ENCODE measurements around the gene CLEC2A.
"Not testable (repeated sequence)": the region's sequence is repeated elsewhere in the genome, so short reads cannot be mapped to it uniquely, and the experiment has no call there.

CLEC2A gene

GRCh38 chr12:9880532-9881078, 51.6 kb downstream of the CLEC2A start:
- no peaks in the 10 kb centered on the region for H3K4me1 ChIP-seq (ENCODE audit: insufficient read depth, low read length)
- H3K4me3 ChIP-seq (ENCODE audit: low read depth in 1 of 2, low read length in 2 of 2) = no peak overlapping the region
- no peaks in the 10 kb centered on the region for H3K36me3 ChIP-seq (ENCODE audit: insufficient read depth, low read length)
- H3K9ac ChIP-seq (ENCODE audit: low read length) = no peak overlapping the region
- no peak overlapping the region for H3K27ac ChIP-seq (ENCODE audit: low read depth, low read length)
- no peaks in the 10 kb centered on the region for H3K27me3 ChIP-seq (ENCODE audit: control insufficient read depth in 1 of 2, insufficient read depth in 2 of 2, low read length in 2 of 2)
- no peaks in the 10 kb centered on the region for H3K9me3 ChIP-seq (ENCODE audit: low read length)

- H3K27me3 ChIP-seq (ENCODE audit: control insufficient read depth in 1 of 2, insufficient read depth in 2 of 2, low read length in 2 of 2); H3K36me3 ChIP-seq (ENCODE audit: insufficient read depth, low read length); H3K4me1 ChIP-seq (ENCODE audit: insufficient read depth, low read length); H3K9ac ChIP-seq (ENCODE audit: low read length); H3K9me3 ChIP-seq (ENCODE audit: low read length); H3K27ac ChIP-seq (ENCODE audit: low read depth, low read length); H3K4me3 ChIP-seq (ENCODE audit: low read depth in 1 of 2, low read length in 2 of 2): not testable (repeated sequence)
Measured at GRCh38 chr12:9876120-9876519, 56.0 kb downstream of the CLEC2A start.

- no peaks in the 10 kb centered on the region for H3K36me3 ChIP-seq (ENCODE audit: insufficient read depth, low read length)
- no peaks in the 10 kb centered on the region for H3K27me3 ChIP-seq (ENCODE audit: control insufficient read depth in 1 of 2, insufficient read depth in 2 of 2, low read length in 2 of 2)
- no peaks in the 10 kb centered on the region for H3K9me3 ChIP-seq (ENCODE audit: low read length)
- H3K4me1 ChIP-seq (ENCODE audit: insufficient read depth, low read length) = no peaks in the 10 kb centered on the region
- H3K27ac ChIP-seq (ENCODE audit: low read depth, low read length) = no peak overlapping the region
- H3K4me3 ChIP-seq (ENCODE audit: low read depth in 1 of 2, low read length in 2 of 2) = no peak overlapping the region
- H3K9ac ChIP-seq (ENCODE audit: low read length) = no peak overlapping the region
Measured at GRCh38 chr12:9872742-9873141, 59.4 kb downstream of the CLEC2A start.

- H3K9ac ChIP-seq (ENCODE audit: low read length) = no peak overlapping the region
- H3K4me1 ChIP-seq (ENCODE audit: insufficient read depth, low read length) = no peaks in the 10 kb centered on the region
- H3K9me3 ChIP-seq (ENCODE audit: low read length) = no peaks in the 10 kb centered on the region
- H3K27me3 ChIP-seq (ENCODE audit: control insufficient read depth in 1 of 2, insufficient read depth in 2 of 2, low read length in 2 of 2) = no peaks in the 10 kb centered on the region
- H3K4me3 ChIP-seq (ENCODE audit: low read depth in 1 of 2, low read length in 2 of 2) = no peak overlapping the region
- H3K36me3 ChIP-seq (ENCODE audit: insufficient read depth, low read length) = no peaks in the 10 kb centered on the region
- H3K27ac ChIP-seq (ENCODE audit: low read depth, low read length) = no peak overlapping the region
Measured at GRCh38 chr12:9872162-9872561, 60.0 kb downstream of the CLEC2A start.

GRCh38 chr12:9870286-9870866, 61.8 kb downstream of the CLEC2A start:
- Histone ChIP-seq H3K27ac (ENCODE audit: low read depth, low read length) (peak overlapping the region; percentile 72), H3K4me1 (ENCODE audit: insufficient read depth, low read length) (no peaks in the 10 kb centered on the region), H3K9ac (ENCODE audit: low read length) (peak overlapping the region; percentile 73), H3K4me3 (ENCODE audit: low read depth in 1 of 2, low read length in 2 of 2) (peak overlapping the region in 1 of 2 donors; percentile 69), H3K36me3 (ENCODE audit: insufficient read depth, low read length) (no peaks in the 10 kb centered on the region), H3K9me3 (ENCODE audit: low read length) (no peaks in the 10 kb centered on the region), H3K27me3 (ENCODE audit: control insufficient read depth in 1 of 2, insufficient read depth in 2 of 2, low read length in 2 of 2) (no peaks in the 10 kb centered on the region)

GRCh38 chr12:9869307-9870161, 62.6 kb downstream of the CLEC2A start, which contains the start of gene CLEC2B:
Gene CLEC2B, minus strand, starts transcription at chr12:9869354.
- Histone ChIP-seq H3K9ac (ENCODE audit: low read length) (peak within 1 kb of the TSS; percentile 73), H3K27me3 (ENCODE audit: control insufficient read depth in 1 of 2, insufficient read depth in 2 of 2, low read length in 2 of 2) (no peaks in the 10 kb centered on the region), H3K36me3 (ENCODE audit: insufficient read depth, low read length) (no peaks in the 10 kb centered on the region), H3K27ac (ENCODE audit: low read depth, low read length) (peak within 1 kb of the TSS; percentile 72), H3K4me1 (ENCODE audit: insufficient read depth, low read length) (no peaks in the 10 kb centered on the region), H3K4me3 (ENCODE audit: low read depth in 1 of 2, low read length in 2 of 2) (peak within 1 kb of the TSS; percentile 47 to 69), H3K9me3 (ENCODE audit: low read length) (no peaks in the 10 kb centered on the region)

- Histone ChIP-seq H3K27me3 (ENCODE audit: control insufficient read depth in 1 of 2, insufficient read depth in 2 of 2, low read length in 2 of 2) (no peaks in the 10 kb centered on the region), H3K27ac (ENCODE audit: low read depth, low read length) (no peak overlapping the region), H3K4me3 (ENCODE audit: low read depth in 1 of 2, low read length in 2 of 2) (peak overlapping the region; percentile 47 to 69), H3K9me3 (ENCODE audit: low read length) (no peaks in the 10 kb centered on the region), H3K9ac (ENCODE audit: low read length) (no peak overlapping the region), H3K36me3 (ENCODE audit: insufficient read depth, low read length) (no peaks in the 10 kb centered on the region), H3K4me1 (ENCODE audit: insufficient read depth, low read length) (no peaks in the 10 kb centered on the region)
Measured at GRCh38 chr12:9868951-9869306, 63.2 kb downstream of the CLEC2A start.

- no peaks in the 10 kb centered on the region for H3K27me3 ChIP-seq (ENCODE audit: control insufficient read depth in 1 of 2, insufficient read depth in 2 of 2, low read length in 2 of 2)
- H3K4me1 ChIP-seq (ENCODE audit: insufficient read depth, low read length) = no peaks in the 10 kb centered on the region
- H3K36me3 ChIP-seq (ENCODE audit: insufficient read depth, low read length) = no peaks in the 10 kb centered on the region
- peak overlapping the region; percentile 47 to 69 for H3K4me3 ChIP-seq (ENCODE audit: low read depth in 1 of 2, low read length in 2 of 2)
- no peak overlapping the region for H3K9ac ChIP-seq (ENCODE audit: low read length)
- no peaks in the 10 kb centered on the region for H3K9me3 ChIP-seq (ENCODE audit: low read length)
- H3K27ac ChIP-seq (ENCODE audit: low read depth, low read length) = no peak overlapping the region
Measured at GRCh38 chr12:9868311-9868801, 63.8 kb downstream of the CLEC2A start.

- Histone ChIP-seq H3K9ac (ENCODE audit: low read length) (no peak overlapping the region), H3K4me3 (ENCODE audit: low read depth in 1 of 2, low read length in 2 of 2) (no peak overlapping the region), H3K9me3 (ENCODE audit: low read length) (no peaks in the 10 kb centered on the region), H3K4me1 (ENCODE audit: insufficient read depth, low read length) (no peaks in the 10 kb centered on the region), H3K27me3 (ENCODE audit: control insufficient read depth in 1 of 2, insufficient read depth in 2 of 2, low read length in 2 of 2) (no peaks in the 10 kb centered on the region), H3K36me3 (ENCODE audit: insufficient read depth, low read length) (no peaks in the 10 kb centered on the region), H3K27ac (ENCODE audit: low read depth, low read length) (no peak overlapping the region)
Measured at GRCh38 chr12:9867531-9867930, 64.6 kb downstream of the CLEC2A start.

GRCh38 chr12:9866860-9867269, 65.3 kb downstream of the CLEC2A start:
- Histone ChIP-seq H3K27ac (ENCODE audit: low read depth, low read length) (peak overlapping the region; percentile 2), H3K9me3 (ENCODE audit: low read length) (no peaks in the 10 kb centered on the region), H3K4me1 (ENCODE audit: insufficient read depth, low read length) (no peaks in the 10 kb centered on the region), H3K36me3 (ENCODE audit: insufficient read depth, low read length) (no peaks in the 10 kb centered on the region), H3K4me3 (ENCODE audit: low read depth in 1 of 2, low read length in 2 of 2) (no peak overlapping the region), H3K9ac (ENCODE audit: low read length) (no peak overlapping the region), H3K27me3 (ENCODE audit: control insufficient read depth in 1 of 2, insufficient read depth in 2 of 2, low read length in 2 of 2) (no peaks in the 10 kb centered on the region)

- no peaks in the 10 kb centered on the region for H3K27me3 ChIP-seq (ENCODE audit: control insufficient read depth in 1 of 2, insufficient read depth in 2 of 2, low read length in 2 of 2)
- no peaks in the 10 kb centered on the region for H3K36me3 ChIP-seq (ENCODE audit: insufficient read depth, low read length)
- H3K4me3 ChIP-seq (ENCODE audit: low read depth in 1 of 2, low read length in 2 of 2) = no peak overlapping the region
- no peak overlapping the region for H3K27ac ChIP-seq (ENCODE audit: low read depth, low read length)
- no peaks in the 10 kb centered on the region for H3K9me3 ChIP-seq (ENCODE audit: low read length)
- H3K4me1 ChIP-seq (ENCODE audit: insufficient read depth, low read length) = no peaks in the 10 kb centered on the region
- H3K9ac ChIP-seq (ENCODE audit: low read length) = no peak overlapping the region
Measured at GRCh38 chr12:9864913-9865675, 67.1 kb downstream of the CLEC2A start.

Measured in muscle layer of colon (tissue), 2 donors.